Umbilical cord (tissue), 2 donors: Measurements from ENCODE around the gene THUMPD1. TPM values are rescaled to one million over a fixed set of nuclear protein-coding genes. Genes with fewer than 3 reads are reported as not detected.
"Not testable (repeated sequence)": the region's sequence is repeated elsewhere in the genome, so short reads cannot be mapped to it uniquely, and the experiment has no call there.

ENCODE experiments used
- DNase-seq: peaks from one replicate; pipeline ENCODE4 v3.0.0-alpha.2; 2015; ENCODE audit warnings: low spot score
- total RNA-seq: library from RNA; depleted of rRNA; stranded (reverse); fragments of >200 nt; gene quantifications from one replicate; pipeline ENCODE4 v1.2.3, GENCODE V29; 2014; ENCODE audit warnings: low replicate concordance; ENCODE audit not compliant: insufficient read depth

Gene THUMPD1
- 103 TPM for total RNA-seq

GRCh38 chr16:20741554-20742285 lies at the start of gene THUMPD1:
Gene THUMPD1, minus strand, starts transcription at chr16:20741818. Its CDS starts 79 bp downstream, at chr16:20741739.
- peak; percentile 96 for DNase-seq

- no peak for DNase-seq
Measured at GRCh38 chr16:20789130-20789529, 47.5 kb upstream of the THUMPD1 start.

- DNase-seq, result no peak
Measured at GRCh38 chr16:20784204-20784603, 42.6 kb upstream of the THUMPD1 start.

DNA sequence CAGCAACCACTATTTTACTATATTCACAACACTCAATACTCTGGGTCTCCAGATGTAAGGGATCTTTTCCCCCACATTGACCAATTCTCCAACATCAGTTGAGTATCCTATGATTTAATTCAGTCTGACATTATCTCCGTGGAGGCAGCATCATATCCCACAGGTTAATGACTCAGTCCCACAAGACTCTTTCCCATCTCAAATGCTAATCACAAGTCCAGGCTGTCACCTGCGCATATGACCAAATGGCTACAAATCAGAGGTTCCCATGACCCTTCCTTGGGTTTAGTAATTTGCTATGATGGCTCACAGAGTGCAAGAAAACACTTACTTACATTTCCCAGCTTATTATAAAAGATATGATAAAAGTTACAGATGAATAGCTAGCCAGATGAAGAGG lies 40.9 kb upstream of the THUMPD1 start:
- no peak for DNase-seq

- no peak for DNase-seq
Measured at GRCh38 chr16:20781697-20782096, 40.1 kb upstream of the THUMPD1 start.

- DNase-seq, result no peak
Measured at GRCh38 chr16:20774703-20775362, 33.2 kb upstream of the THUMPD1 start.

- DNase-seq, result no peak
Measured at GRCh38 chr16:20773679-20774078, 32.1 kb upstream of the THUMPD1 start.

DNA sequence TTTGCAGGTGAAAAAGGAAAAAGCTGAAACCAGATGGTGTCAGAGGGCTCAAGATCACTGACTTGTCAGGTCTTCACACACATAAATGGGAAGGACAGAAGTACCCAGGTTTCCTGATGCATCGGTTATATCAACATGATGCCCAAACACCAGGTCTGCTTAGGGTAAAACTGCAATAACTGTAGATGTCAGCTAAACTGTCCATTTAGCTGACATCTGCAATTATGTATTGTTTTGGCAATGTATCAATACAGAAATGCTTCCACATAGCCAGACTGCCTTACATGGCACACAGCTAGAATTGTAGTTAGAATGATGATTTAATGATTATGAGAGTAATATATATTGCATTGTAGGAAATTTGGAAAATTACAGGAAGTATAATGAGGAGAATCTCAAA lies 27.2 kb upstream of the THUMPD1 start:
- DNase-seq, result no peak

GRCh38 chr16:20768121-20768520 lies 26.5 kb upstream of the THUMPD1 start:
- DNase-seq, result no peak

- peak; percentile 41 for DNase-seq
Measured at GRCh38 chr16:20767577-20767976, 26.0 kb upstream of the THUMPD1 start.

DNA sequence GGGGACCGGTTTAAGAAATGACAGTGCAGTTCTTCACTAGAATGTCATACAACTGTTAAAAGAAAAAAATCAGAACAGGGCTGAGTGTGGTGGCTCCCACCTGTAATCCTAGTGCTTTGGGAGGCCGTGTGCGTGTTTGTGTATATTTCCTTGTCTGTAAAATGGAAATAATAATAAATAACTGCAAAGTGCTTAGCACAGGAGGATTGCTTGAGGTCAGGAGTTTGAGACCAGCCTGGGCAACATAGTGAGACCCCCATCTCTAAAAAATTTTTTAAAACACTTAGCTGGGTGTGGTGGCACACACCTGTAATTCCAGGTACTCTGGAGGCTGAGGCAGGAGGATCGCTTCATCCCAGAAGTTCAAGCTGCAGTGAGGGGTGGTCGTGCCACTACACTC lies 24.7 kb upstream of the THUMPD1 start:
- DNase-seq, result no peak

- DNase-seq, result no peak
Measured at GRCh38 chr16:20765732-20766131, 24.1 kb upstream of the THUMPD1 start.

- DNase-seq, result not testable (repeated sequence)
Measured at GRCh38 chr16:20764448-20764847, 22.8 kb upstream of the THUMPD1 start.

DNA sequence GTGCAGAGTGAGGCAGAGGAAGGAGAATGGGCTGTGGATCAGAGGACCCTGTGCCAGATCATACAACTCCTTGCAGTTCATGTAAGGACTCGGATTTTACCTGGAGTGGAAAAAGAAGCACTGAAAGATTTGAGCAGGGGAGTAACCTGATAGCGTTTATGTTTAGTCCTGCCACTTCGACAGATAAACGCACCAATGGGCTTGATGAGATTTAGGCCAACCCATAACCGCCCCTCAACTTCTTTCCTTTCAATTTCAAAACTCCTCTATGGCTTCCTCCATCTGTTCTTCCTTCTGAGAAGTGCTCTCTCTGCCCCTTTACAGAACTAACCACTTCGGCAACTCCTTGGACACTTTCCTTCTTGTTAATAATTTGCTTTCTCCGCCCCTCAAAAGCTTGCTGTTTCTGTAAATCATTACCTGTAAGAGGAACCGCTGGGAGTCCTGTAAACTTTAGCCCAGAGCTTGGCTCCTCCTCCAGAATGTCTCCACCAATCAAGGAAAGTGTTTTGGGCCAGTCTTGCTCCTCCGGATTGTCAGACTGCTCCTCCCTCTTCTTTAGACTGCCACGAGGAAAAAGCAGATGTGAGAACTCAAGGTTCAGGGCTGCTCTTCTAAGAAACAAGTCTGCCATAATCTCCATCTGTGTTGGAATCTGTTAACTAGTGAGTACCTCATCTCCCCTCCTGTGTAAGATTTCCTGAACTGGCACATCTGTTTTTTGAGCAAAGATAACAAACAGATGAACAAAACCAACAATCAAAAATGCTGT lies 22.0 kb upstream of the THUMPD1 start, which contains the start of gene ACSM3:
ACSM3 (plus strand) TSS at position 554 of the 772 bp plus-strand sequence. CDS start 6,021 bp downstream, outside the sequence.
- peak; percentile 88 for DNase-seq

GRCh38 chr16:20762404-20763123 lies 20.9 kb upstream of the THUMPD1 start:
- DNase-seq, result no peak

DNA sequence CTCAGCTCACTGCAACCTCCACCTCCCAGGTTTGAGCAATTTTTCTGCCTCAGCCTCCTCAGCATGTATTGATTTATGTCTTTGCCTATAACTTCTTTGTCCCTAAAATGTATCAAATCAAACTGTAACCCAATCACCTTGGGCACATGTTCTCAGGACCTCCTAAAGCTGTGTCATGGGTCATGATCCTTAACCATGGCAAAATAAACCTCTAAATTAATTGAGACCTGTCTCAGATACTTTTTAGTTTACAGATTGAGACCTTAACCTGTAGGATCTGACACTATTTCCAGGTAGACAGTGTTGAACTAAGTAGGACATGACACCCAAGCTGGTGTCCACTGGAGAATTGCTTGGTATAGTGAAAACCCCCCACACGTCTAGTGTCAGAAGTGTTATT lies 19.6 kb upstream of the THUMPD1 start:
- no peak for DNase-seq

DNA sequence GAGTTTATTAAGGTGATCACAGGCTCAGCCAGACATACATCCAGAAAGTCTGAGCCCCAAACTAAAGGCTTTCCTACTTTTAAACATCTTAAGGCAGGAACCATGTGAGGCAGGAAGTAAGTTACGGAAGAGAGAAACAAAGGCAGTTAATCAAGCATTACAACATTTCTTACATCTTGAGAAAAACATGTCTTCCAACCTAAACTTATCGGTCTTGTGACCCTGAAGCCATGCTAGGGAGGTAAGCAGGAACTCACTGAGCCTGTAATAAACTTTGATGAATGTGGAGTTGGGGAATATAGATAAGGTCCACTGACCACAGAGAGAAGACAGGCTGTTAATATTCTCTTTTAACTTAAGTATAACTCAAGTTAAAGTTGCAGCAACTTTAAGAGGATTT lies 18.7 kb upstream of the THUMPD1 start:
- DNase-seq, result no peak

DNA sequence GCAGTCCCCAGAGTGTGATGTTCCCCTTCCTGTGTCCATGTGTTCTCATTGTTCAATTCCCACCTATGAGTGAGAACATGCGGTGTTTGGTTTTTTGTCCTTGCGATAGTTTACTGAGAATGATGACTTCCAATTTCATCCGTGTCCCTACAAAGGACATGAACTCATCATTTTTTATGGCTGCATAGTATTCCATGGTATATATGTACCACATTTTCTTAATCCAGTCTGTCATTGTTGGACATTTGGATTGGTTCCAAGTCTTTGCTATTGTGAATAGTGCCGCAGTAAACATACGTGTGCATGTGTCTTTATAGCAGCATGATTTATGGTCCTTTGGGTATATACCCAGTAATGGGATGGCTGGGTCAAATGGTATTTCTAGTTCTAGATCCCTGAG lies 14.2 kb upstream of the THUMPD1 start:
- DNase-seq, result not testable (repeated sequence)

DNA sequence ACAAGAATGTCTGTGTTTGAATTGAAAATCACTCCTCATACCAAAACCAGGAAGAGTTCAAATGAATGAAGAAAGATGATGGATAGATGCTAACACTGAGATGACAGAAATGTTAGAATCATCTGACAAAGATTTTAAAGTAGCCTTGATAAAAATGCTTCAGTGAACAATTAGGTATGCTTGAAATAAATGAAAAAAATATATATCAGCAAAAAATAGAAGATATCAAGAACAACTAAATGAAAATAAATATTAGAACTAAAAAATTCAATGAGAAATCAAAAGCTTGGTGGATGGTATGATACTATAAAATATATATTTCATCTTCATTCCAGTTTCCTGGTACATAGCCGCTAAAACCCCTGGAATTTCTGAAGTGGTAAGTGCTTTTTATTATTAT lies 13.6 kb upstream of the THUMPD1 start:
- no peak for DNase-seq

DNA sequence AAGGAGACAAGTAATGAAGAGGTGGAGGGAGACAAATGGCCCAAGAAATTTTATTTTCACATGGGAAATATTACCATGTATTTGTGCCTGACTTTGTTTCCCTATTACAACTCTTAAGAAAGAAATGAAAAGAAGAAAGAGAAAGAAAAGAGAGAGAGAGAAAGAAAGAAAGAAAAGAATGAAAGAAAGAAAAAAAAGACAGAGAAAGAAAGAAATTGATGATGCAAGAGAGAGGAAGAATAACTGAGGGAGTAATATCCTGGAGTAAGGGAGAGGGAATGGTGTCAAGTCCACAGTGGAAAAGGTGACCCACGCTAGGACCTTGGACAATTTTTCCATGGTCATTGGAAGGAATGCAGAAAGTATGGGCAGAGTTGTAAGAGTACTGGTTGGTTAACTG lies 12.1 kb upstream of the THUMPD1 start:
- no peak for DNase-seq

DNA sequence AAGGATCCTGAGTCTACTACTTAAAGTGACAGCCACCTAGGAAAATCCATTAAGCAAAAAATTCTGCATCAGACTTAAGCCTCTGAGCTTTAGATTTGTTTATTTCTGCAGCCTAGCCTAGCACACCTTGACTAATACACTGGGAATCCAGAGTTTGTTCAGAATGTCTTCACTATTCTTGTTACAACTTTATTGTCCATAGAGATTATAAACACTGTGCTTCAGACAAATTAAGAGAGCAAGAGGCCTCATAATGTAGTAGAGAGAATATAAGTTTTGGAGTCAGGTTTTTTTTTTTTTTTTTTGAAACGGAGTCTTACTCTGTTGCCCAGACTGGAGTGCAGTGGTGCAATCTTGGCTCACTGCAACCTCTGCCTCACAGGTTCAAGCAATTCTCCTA lies 8.9 kb upstream of the THUMPD1 start:
- no peak for DNase-seq

GRCh38 chr16:20749474-20749873 lies 7.9 kb upstream of the THUMPD1 start:
- DNase-seq, result no peak
